ENCODE measurements around the gene UROS. TPM values are rescaled to one million over a fixed set of nuclear protein-coding genes. Genes with fewer than 3 reads are reported as not detected.

UROS gene
- polyA plus RNA-seq, 1 donor from 2014 or later, result 55.1 TPM

DNA sequence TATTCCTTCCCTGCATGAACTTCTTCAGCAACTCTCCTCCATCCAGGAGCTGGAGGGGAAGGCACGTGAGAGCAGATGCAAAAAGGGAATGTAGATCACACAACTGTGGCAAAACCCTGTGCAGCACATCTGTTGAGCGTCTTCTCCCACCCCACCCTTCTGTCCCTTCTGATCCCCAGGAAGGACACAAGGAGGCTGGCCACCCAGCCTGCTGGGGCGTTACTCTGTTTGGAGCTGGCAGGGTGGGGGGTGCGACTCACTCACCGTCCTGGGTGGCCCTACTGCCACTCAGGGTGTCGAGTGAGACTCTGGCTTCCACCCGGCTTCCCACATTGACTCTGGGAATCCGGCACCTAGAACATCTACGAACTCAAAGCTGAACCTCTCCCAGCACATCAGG is 37.3 kb downstream of the UROS start:
- no peak overlapping the region for H3K4me3 Mint-ChIP-seq

DNA sequence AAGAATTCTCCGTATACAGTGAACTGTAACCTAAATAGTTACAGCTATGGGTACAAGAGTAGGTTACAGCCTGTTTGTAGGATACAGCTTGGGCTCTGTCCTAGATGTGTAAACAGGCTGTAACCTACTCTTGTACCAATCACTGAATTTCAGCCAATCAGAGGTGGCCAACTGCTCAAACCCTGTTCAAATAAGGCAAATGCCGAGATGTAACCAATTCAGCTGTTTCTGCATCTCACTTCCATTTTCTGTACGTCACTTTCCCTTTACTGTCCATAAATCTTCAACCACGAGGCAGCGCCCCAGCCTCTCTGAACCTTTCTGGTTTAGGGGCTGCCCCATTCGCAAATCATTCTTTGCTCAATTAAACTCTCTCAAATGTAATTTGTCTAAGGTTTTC is 39.1 kb downstream of the UROS start:
- Mint-ChIP-seq H3K4me1 (peaks cover 0 to 7% (median 3%) of the 10 kb centered on the region in 3 donors), H3K27me3 (no peaks in the 10 kb centered on the region), H3K9me3 (peaks cover 1 to 3% (median 3%) of the 10 kb centered on the region in 3 donors), H3K27ac (no peak overlapping the region), H3K36me3 (peaks cover 11% of the 10 kb centered on the region), H3K4me3 (no peak overlapping the region)

More for the DNA sequence above, 37.3 kb downstream of the UROS start:
- peaks cover 0 to 10% (median 3%) of the 10 kb centered on the region in 3 donors for H3K4me1 Mint-ChIP-seq
- no peaks in the 10 kb centered on the region for H3K27me3 Mint-ChIP-seq
- H3K9me3 Mint-ChIP-seq, result peaks cover 0 to 3% (median 1%) of the 10 kb centered on the region in 3 donors
- peaks cover 14% of the 10 kb centered on the region for H3K36me3 Mint-ChIP-seq
- no peak overlapping the region for H3K27ac Mint-ChIP-seq

DNA sequence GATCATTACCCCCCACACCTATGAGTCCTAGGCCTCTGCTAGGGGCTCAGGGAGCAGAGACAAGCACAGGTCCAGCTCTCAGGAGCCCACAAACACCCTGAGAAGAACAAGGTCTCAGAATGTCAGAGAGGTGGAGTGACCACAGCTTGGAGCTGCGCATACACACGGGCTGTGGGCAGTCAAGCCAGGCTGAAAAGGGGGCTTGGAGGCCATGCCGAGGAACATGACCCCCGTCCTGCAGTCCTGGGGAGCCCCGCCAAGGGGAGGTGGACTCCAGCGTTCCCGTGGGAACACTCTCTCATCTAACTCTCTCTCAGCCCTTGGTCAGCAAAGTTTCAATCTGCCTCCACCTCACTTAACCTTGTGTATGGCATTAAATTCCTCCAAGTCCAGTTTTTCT is 39.6 kb downstream of the UROS start:
- H3K4me1 Mint-ChIP-seq, result peaks cover 0 to 5% (median 3%) of the 10 kb centered on the region in 3 donors

DNA sequence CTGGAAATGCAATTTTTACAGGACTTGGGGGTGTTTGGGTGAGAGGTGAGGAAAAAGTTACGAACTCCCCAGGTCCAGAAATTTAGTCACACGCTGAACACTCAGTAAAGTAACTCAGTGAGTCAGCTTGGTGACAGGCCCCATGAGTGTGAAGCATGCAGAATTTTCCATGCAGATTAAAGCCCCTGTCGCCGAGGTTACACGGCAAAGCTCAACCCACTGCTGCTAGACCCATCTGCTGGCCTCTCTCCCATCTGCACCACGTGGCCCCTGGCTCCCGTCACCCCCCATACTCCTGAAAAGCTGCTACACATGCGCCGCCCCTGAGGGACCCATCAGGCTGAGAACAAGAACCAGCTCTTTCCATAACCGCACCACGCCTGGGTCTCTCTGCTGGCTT is 40.4 kb downstream of the UROS start:
- Mint-ChIP-seq H3K27ac (peak overlapping the region in 1 of 3 donors; percentile 47), H3K36me3 (peaks cover 7% of the 10 kb centered on the region)

More for the DNA sequence above, 39.6 kb downstream of the UROS start:
- Mint-ChIP-seq H3K9me3 (peaks cover 1 to 3% (median 3%) of the 10 kb centered on the region in 3 donors), H3K4me3 (no peak overlapping the region), H3K27me3 (no peaks in the 10 kb centered on the region), H3K27ac (no peak overlapping the region), H3K36me3 (peaks cover 11% of the 10 kb centered on the region)

DNA sequence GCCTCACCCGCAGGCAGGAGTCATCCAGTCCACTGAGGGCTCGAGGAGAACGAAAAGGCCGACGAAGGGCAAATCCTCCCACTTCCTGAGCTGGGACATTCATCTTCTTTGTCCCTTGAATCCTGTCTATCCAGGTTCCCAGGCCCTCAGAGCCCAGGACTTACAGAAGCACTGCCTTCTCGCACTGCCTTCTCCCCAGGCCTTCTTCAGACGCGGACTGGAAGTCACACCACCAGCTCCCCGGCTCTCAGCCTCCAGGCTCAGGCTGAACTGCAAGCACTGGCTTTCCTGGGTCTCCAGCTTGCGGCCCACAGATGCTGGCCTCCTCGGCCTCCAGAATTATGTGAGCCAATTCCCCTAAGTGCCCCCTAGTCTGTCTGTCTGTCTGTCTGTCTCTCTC is 41.0 kb downstream of the UROS start:
- H3K9me3 Mint-ChIP-seq, result peaks cover 1 to 3% (median 3%) of the 10 kb centered on the region in 3 donors
- no peak overlapping the region for H3K4me3 Mint-ChIP-seq

More for the DNA sequence above, 40.4 kb downstream of the UROS start:
- Mint-ChIP-seq H3K9me3 (peaks cover 1 to 3% (median 3%) of the 10 kb centered on the region in 3 donors), H3K4me3 (no peak overlapping the region), H3K4me1 (peaks cover 0 to 3% (median 2%) of the 10 kb centered on the region in 3 donors), H3K27me3 (peaks cover 3% of the 10 kb centered on the region)

DNA sequence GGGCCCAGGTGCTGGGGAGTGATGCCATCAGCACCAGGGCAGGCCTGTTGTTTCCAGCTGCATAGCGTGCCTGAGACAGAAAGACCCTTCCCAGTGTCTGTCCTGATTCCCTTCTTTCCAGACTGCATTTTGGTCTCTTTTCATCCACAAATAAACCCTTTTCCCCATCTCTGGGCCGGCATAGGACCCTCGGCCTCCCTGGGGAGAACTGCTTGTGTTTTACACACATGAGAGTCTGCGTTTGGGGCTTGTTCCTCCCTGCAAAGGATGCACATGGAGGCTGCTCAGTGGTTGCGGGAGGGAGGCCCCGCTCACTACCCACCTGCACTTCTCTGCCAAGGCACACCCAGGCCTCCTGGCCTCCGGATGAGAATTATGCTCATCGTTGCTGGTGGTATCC is 41.7 kb downstream of the UROS start:
- Mint-ChIP-seq H3K4me1 (peaks cover 0 to 2% (median 2%) of the 10 kb centered on the region in 3 donors), H3K4me3 (no peak overlapping the region), H3K27ac (no peak overlapping the region), H3K27me3 (peaks cover 4% of the 10 kb centered on the region), H3K9me3 (peaks cover 1 to 3% (median 3%) of the 10 kb centered on the region in 3 donors), H3K36me3 (peaks cover 7% of the 10 kb centered on the region)

More for the DNA sequence above, 41.0 kb downstream of the UROS start:
- H3K4me1 Mint-ChIP-seq, result peaks cover 0 to 2% (median 2%) of the 10 kb centered on the region in 3 donors
- H3K27me3 Mint-ChIP-seq, result peaks cover 4% of the 10 kb centered on the region
- H3K36me3 Mint-ChIP-seq, result peaks cover 7% of the 10 kb centered on the region
- no peak overlapping the region for H3K27ac Mint-ChIP-seq

DNA sequence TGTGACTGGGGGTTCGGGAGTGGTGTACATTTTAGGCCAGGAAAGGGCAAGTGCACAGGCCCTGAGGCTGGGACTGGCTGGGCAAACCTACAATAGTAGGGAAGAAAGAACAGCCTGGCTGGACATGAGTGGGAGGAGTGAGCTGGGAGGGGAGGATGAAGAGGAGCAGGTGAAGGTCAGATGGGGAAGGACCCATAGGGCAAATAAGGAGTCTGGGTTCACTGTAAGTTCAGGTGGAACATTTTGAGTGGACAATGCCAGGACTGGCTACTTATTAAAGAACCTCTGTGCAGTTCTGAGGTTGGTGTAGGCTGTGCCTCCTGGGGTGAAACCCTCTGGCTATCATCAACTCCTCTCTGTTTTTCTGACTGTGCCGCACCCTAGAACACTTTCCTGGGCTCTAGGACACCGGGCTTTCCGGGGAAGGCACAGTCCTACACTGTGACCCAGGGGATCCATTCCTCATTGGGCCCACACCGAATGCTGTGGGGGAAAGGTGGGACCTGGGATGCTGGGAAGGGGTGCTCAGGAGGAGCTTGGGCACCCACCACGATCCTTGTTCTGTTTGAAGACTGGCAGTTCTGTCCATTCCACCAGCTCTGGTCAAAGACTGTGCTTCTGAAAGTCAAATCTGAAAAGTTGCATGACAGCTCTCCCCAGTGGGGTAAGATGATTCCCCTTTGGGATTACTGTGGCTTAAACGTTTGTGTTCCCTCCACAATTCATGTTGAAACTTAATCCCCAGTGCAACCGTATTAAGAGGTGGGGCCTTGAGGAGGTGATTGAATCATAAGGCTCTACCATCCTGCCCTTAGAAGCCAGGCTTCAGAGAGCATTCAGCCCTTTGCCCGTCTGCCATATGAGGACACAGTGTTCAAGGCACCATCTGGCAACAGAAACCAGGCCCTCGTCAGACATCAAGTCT is 43.4 kb downstream of the UROS start:
- no peak overlapping the region for H3K4me3 Mint-ChIP-seq
- peaks cover 0 to 2% (median 0%) of the 10 kb centered on the region in 3 donors for H3K4me1 Mint-ChIP-seq
- peaks cover 4% of the 10 kb centered on the region for H3K27me3 Mint-ChIP-seq
- H3K36me3 Mint-ChIP-seq, result peaks cover 2% of the 10 kb centered on the region
- H3K27ac Mint-ChIP-seq, result no peak overlapping the region
- H3K9me3 Mint-ChIP-seq, result peaks cover 0 to 3% (median 1%) of the 10 kb centered on the region in 3 donors

DNA sequence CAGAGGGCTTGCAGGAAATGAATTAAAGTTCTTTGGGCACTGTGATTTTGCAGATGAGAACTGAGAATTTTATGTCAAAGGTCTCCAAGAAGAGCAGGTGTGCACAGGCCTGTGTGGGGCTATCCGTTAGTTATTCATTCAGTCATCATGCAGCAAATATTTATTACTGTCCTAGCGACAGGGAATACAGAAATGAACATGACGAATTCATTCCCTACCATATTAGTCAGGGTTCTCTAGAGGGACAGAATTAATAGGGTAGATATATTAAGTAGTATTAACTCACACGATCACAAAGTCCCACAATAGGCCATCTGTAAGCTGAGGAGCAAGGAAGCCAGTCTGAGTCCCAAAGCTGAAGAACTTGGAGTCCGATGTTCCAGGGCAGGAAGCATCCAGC is 44.5 kb downstream of the UROS start:
- Mint-ChIP-seq H3K27ac (no peak overlapping the region), H3K9me3 (peaks cover 0 to 3% (median 1%) of the 10 kb centered on the region in 3 donors)

DNA sequence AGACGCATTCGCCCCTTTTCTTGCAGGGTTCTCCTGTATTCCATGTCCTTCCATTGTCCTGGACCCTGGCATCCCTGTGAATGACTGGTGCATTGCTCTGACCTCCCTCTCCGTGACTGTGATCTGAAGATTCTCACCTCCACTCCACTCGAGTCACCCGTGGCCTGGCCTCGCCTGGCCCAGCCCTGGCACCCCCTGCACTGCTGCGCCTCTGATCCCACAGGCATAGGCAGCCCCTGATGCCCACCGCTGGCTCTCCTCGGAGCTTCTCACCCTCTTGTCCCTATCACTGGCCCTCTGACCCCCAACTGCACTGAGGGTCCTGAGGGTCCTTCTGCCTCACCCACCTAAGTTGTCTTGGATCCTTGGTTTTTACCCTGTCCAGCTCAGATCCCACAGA is 45.3 kb downstream of the UROS start:
- peaks cover 2% of the 10 kb centered on the region for H3K36me3 Mint-ChIP-seq
- peaks cover 0 to 3% (median 1%) of the 10 kb centered on the region in 3 donors for H3K9me3 Mint-ChIP-seq
- peaks cover 0 to 2% (median 0%) of the 10 kb centered on the region in 3 donors for H3K4me1 Mint-ChIP-seq
- no peak overlapping the region for H3K4me3 Mint-ChIP-seq
- H3K27ac Mint-ChIP-seq, result no peak overlapping the region
- H3K27me3 Mint-ChIP-seq, result peaks cover 4% of the 10 kb centered on the region

More for the DNA sequence above, 44.5 kb downstream of the UROS start:
- Mint-ChIP-seq H3K27me3 (peaks cover 4% of the 10 kb centered on the region), H3K4me3 (no peak overlapping the region), H3K36me3 (peaks cover 2% of the 10 kb centered on the region), H3K4me1 (peaks cover 0 to 2% (median 0%) of the 10 kb centered on the region in 3 donors)

DNA sequence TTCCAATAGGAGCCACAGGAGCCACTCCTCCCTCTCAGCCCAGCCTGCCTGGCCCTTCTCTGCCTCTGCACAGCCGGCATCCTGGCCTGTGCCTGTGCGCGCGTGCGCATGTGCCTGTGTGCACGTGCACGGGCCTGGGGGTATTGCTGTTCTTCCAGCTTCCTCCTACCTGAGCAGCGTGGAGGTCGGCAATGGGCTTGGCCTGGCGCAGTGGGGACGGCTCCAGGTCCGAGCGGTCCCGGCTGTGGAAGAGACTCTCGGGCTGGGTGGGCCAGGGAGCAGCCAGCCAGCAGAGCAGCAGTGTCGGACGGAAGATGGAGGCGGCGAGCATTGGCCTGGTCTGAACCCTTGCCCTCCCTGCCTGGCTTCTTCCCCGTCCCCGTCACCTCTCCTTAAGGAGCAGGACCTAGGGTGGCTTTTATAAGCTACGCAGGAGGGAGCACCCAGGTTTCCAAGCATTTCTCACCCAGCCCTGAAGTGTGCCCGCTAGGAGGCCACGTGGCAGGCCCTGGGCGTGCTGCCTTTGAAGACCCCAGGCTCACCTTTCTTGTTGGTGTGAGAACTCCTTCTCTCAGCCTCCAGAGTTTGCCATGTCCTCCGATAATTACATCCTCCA is 47.5 kb downstream of the UROS start, which contains the start of gene MMP21:
Gene MMP21 (minus strand): TSS at position 331 of the 616 bp plus-strand sequence. CDS start 0 bp downstream, at position 331.
- no peak within 1 kb of the TSS for H3K27ac Mint-ChIP-seq

DNA sequence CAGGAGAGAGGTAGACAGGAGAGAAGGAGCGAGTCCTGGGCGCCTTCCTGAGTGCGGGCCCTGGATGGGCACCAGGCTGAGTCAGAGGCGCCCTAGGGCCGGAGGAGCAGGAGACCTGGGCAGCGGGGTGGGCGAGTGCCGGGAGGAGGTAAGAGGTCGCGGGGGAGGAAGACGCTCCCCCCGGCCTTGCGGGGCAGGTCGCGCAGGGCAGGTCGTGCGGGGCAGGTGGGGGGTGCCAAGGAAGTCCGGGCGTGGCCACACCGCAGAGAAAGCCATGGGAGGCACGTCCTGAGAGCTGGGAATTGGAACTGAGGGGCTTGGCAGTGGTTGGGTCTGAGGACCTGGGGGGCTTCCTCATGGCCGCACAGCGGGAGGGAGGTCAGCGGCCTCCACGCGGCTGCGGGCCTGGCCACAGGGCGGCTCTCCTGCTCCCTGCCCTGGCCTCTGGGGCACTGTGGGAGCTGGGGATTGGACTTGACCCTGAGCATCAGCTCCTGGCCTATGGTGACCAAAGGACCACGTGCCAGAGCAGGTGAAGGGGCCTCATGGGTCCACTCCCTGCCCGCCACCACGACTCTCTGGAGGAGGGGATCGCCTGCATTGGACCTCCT is 48.4 kb downstream of the UROS start:
- no peak overlapping the region for H3K4me3 Mint-ChIP-seq
- H3K36me3 Mint-ChIP-seq, result no peaks in the 10 kb centered on the region
- H3K27ac Mint-ChIP-seq, result no peak overlapping the region
- H3K9me3 Mint-ChIP-seq, result peaks cover 0 to 1% (median 0%) of the 10 kb centered on the region in 3 donors
- peaks cover 4% of the 10 kb centered on the region for H3K27me3 Mint-ChIP-seq
- no peaks in the 10 kb centered on the region for H3K4me1 Mint-ChIP-seq

More for the DNA sequence above, 47.5 kb downstream of the UROS start, which contains the start of gene MMP21:
- no peaks in the 10 kb centered on the region for H3K36me3 Mint-ChIP-seq
- H3K4me1 Mint-ChIP-seq, result no peaks in the 10 kb centered on the region
- H3K27me3 Mint-ChIP-seq, result peaks cover 4% of the 10 kb centered on the region
- no peak within 1 kb of the TSS for H3K4me3 Mint-ChIP-seq
- peaks cover 0 to 3% (median 1%) of the 10 kb centered on the region in 3 donors for H3K9me3 Mint-ChIP-seq

DNA sequence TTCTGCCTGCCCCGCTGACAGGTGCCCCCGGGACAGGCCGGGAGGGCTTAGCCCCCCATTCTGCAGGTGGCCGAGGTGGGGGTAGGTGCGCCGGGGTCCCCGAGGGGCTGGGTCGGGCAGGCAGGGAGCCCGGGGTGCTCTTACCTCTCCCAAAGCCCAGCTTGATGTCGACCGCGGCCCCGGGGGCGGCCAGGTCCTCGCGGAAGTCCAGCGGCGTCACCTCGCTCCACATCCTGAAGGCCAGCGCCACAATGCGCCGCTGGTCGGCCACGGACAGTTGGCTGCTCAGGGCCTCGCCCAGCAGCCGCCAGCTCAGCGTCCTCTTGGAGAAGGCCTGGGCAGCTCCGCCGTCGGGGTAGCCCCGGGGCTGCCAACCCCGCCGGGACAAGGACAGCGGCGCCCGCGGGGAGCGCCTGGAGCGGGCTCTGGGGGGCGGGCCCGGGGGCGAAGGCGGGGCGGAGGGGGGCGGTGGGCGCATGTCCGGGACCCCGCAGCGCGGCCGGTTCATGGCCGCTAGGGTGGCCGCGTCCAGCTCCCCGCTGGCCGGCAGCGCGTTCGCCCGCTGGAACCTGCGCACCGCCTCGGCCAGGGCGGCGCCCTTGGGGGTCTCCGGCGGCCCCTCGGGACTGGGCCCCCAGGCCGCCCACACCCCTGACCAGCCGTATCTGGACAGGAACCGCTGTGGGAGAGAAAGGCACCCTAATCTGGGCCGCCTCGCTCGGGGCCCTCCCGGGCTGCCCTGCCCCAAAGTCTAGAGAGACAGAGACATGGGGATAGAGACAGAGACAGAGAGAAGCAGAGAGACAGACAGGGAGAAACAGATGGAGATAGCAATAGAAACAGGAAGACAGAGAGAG is 49.1 kb downstream of the UROS start:
- Mint-ChIP-seq H3K4me1 (no peaks in the 10 kb centered on the region), H3K27ac (no peak overlapping the region), H3K4me3 (no peak overlapping the region), H3K9me3 (peaks cover 0 to 1% (median 0%) of the 10 kb centered on the region in 3 donors), H3K36me3 (peaks cover 3% of the 10 kb centered on the region), H3K27me3 (peaks cover 4% of the 10 kb centered on the region)

DNA sequence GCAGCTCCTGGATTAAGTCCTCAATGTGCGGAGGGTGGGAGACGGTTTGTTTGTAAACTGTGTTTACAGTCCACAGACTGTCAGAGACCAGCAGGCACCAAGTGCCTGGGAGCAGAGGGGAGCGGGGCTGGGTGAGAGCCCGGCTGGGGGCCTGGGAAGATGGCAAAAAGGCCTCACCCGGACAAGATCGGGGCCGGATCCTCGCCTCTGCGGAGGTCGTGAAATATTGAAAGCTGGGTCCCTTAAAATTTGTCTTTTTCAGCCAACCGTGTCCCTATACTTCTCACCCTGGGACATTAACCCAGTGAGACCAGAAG is 50.2 kb downstream of the UROS start:
- H3K36me3 Mint-ChIP-seq, result peaks cover 4% of the 10 kb centered on the region

More for the DNA sequence above, 50.2 kb downstream of the UROS start:
- Mint-ChIP-seq H3K9me3 (peaks cover 0 to 1% (median 0%) of the 10 kb centered on the region in 3 donors), H3K4me3 (no peak overlapping the region), H3K27ac (no peak overlapping the region), H3K4me1 (no peaks in the 10 kb centered on the region), H3K27me3 (peaks cover 3% of the 10 kb centered on the region)
